ENCODE measurements around the gene KRT86.

GRCh38 chr12:52244615-52244994, 29.8 kb upstream of the KRT86 start:
- TF ChIP-seq CTCF (IDR thresholded peaks at IDR 0.05; ENCODE audit: low read length): no peak
- TF ChIP-seq EZH2 (IDR thresholded peaks at IDR 0.05; ENCODE audit: borderline replicate concordance, low read length): no peak

Data from OCI-LY1 (cell line).